GM19467 (cell line): ENCODE measurements around the gene CACNA2D2.

ENCODE experiments used
- ATAC-seq: cut with Tn5 transposase; IDR thresholded peaks from one replicate; pipeline ENCODE4 v1.9.1; 2021; ENCODE audit warnings: mild to moderate bottlenecking, moderate library complexity; ENCODE audit not compliant: unreplicated experiment

The CACNA2D2 gene

GRCh38 chr3:50319181-50319893 is 184.1 kb downstream of the CACNA2D2 start:
- ATAC-seq, result no peak

GRCh38 chr3:50318615-50319014 is 184.8 kb downstream of the CACNA2D2 start:
- no peak for ATAC-seq

GRCh38 chr3:50318163-50318562 is 185.3 kb downstream of the CACNA2D2 start:
- ATAC-seq, result no peak

- ATAC-seq, result no peak
Measured at GRCh38 chr3:50317300-50317699, 186.1 kb downstream of the CACNA2D2 start.

- no peak for ATAC-seq
Measured at GRCh38 chr3:50316657-50317242, 186.7 kb downstream of the CACNA2D2 start.

GRCh38 chr3:50314816-50315215 is 188.6 kb downstream of the CACNA2D2 start:
- no peak for ATAC-seq

GRCh38 chr3:50314342-50314741 is 189.1 kb downstream of the CACNA2D2 start:
- ATAC-seq, result no peak
